ENCODE data around the gene IGF2. TPM values are rescaled to one million over a fixed set of nuclear protein-coding genes. Genes with fewer than 3 reads are reported as not detected.

IGF2 gene
- polyA plus RNA-seq, 3 donors: 615 to 954 (median 884) TPM

Other genes with a start within 250 kb of the IGF2 start
- gene PRR33, start 247.5 kb downstream of the IGF2 start, polyA plus RNA-seq (ENCODE audit: insufficient read length in 3 of 3): under 1 TPM in 2 of 3 donors, not detected in 1; 0.11 to 0.25 TPM
- gene TNNT3, start 219.7 kb downstream of the IGF2 start, polyA plus RNA-seq (ENCODE audit: insufficient read length in 3 of 3): 10 to 100 TPM in 2 of 3 donors, 1 to 10 TPM in 1; 9.7 to 12.5 (median 10.5) TPM
- 10 to 100 TPM; 51.8 to 80.0 (median 53.8) TPM for gene MRPL23, start 192.1 kb downstream of the IGF2 start, polyA plus RNA-seq (ENCODE audit: insufficient read length in 3 of 3)
- 1,000 to 10,000 TPM; 1,758 to 3,714 (median 3,084) TPM for gene H19, start 141.5 kb downstream of the IGF2 start, polyA plus RNA-seq (ENCODE audit: insufficient read length in 3 of 3)
- gene INS, start 21.8 kb upstream of the IGF2 start, polyA plus RNA-seq (ENCODE audit: insufficient read length in 3 of 3): not detected
- gene TH, start 32.4 kb upstream of the IGF2 start, polyA plus RNA-seq (ENCODE audit: insufficient read length in 3 of 3): 1 to 10 TPM; 1.5 to 1.7 (median 1.6) TPM
- gene ASCL2, start 131.2 kb upstream of the IGF2 start, polyA plus RNA-seq (ENCODE audit: insufficient read length in 3 of 3): 1 to 10 TPM; 3.1 to 4.7 (median 3.8) TPM
- gene C11orf21, start 162.5 kb upstream of the IGF2 start, polyA plus RNA-seq (ENCODE audit: insufficient read length in 3 of 3): under 1 TPM; 0.75 to 0.99 (median 0.91) TPM
- gene TSPAN32, start 162.6 kb upstream of the IGF2 start, polyA plus RNA-seq (ENCODE audit: insufficient read length in 3 of 3): 1 to 10 TPM; 1.7 to 2.8 (median 1.9) TPM
- gene CD81, start 237.9 kb upstream of the IGF2 start, polyA plus RNA-seq (ENCODE audit: insufficient read length in 3 of 3): 100 to 1,000 TPM; 534 to 608 (median 573) TPM

Data from renal pelvis (tissue), 3 donors.